Heart right ventricle (tissue), 16 donors: Measurements from ENCODE around the gene CEP170B. TPM values are rescaled to one million over a fixed set of nuclear protein-coding genes. Genes with fewer than 3 reads are reported as not detected.

ENCODE experiments used
- ATAC-seq, 8 donors: fragments of 200-7000 bp; cut with Tn5 transposase; one replicate each; pipeline ENCODE4 v1.9.1; 2020; ENCODE audit warnings: mild to moderate bottlenecking in 8 of 8, moderate library complexity in 8 of 8, moderate number of reproducible peaks in 1 of 8
- DNase-seq, 2 donors: peaks; one replicate each; pipeline ENCODE4 v3.0.0-alpha.2; 2020
- H3K27ac ChIP-seq, 10 donors: fragments of 200-600 bp; sonication (generic) in 2 of 10; one replicate each; pipeline versions ENCODE4 v1.5.0 to v1.8.0; 2020 to 2022; ENCODE audit warnings: mild to moderate bottlenecking in 3 of 10
- H3K27me3 ChIP-seq, 7 donors: fragments of 200-600 bp; one replicate each; pipeline ENCODE4 v1.8.0; 2021 to 2022; ENCODE audit warnings: mild to moderate bottlenecking in 2 of 7
- H3K36me3 ChIP-seq, 9 donors: fragments of 200-600 bp; sonication (generic) in 1 of 9; one replicate each; pipeline versions ENCODE4 v1.5.0 to v1.8.0; 2020 to 2022; ENCODE audit warnings: mild to moderate bottlenecking in 2 of 9
- H3K4me1 ChIP-seq, 9 donors: fragments of 200-600 bp; sonication (generic) in 1 of 9; one replicate each; pipeline versions ENCODE4 v1.5.0 to v1.8.0; 2020 to 2022; ENCODE audit warnings: mild to moderate bottlenecking in 4 of 9
- H3K4me3 ChIP-seq, 10 donors: fragments of 200-600 bp; sonication (generic) in 2 of 10; one replicate each; pipeline versions ENCODE4 v1.5.0 to v1.8.0; 2020 to 2022; ENCODE audit warnings: mild to moderate bottlenecking in 7 of 10, moderate library complexity in 2 of 10
- H3K9me3 ChIP-seq, 11 donors: fragments of 200-600 bp in 10 of 11; sonication (generic) in 2 of 11; one replicate each; pipeline versions ENCODE4 v1.5.0 to v1.8.0; 2013 to 2022; ENCODE audit warnings: mild to moderate bottlenecking in 2 of 11, control low read depth in 1 of 11, moderate library complexity in 1 of 11
- WGBS, 2 donors: extraction: QIAGEN DNeasy Blood & Tissue Kit; methylation state at CpG; one replicate each; pipeline ENCODE4 v1.1.7; 2013; ENCODE audit warnings: inconsistent platforms in 1 of 2; 5-methylcytosine and 5-hydroxymethylcytosine counted together
- intact Hi-C, 10 donors: fragments of 100-400 bp; cut with DNase I; formaldehyde crosslinking; loops; one replicate each; pipeline versions ENCODE4 v1.11.1 to v1.14.2; 2022
- polyA plus RNA-seq, 2 donors: library from polyadenylated mRNA; stranded (reverse); fragments of 200-250 nt; gene quantifications; one replicate each; pipeline ENCODE4 v1.2.3, GENCODE V29; 2013
- total RNA-seq, 10 donors: library from RNA; stranded (reverse); fragmentation: NEBNext Ultra II Directional in 3 of 10; extraction: Animal tissue kit (Norgen Biotek cat#: 25700) in 3 of 10; gene quantifications; one replicate each; pipeline versions ENCODE4 v1.2.1 to v1.2.4, GENCODE V29; 2021 to 2023
- TF ChIP-seq, protein P1 (sequence below), 9 donors: fragments of 200-600 bp; sonication (generic) in 2 of 9; IDR thresholded peaks; one replicate each; pipeline versions ENCODE4 v1.5.0 to v1.8.0; 2021 to 2022; ENCODE audit warnings: antibody characterized with exemption in 9 of 9, mild to moderate bottlenecking in 5 of 9, moderate library complexity in 1 of 9
- donor health status: Arrhythmogenic right ventricular cardiomyopathy.
- donor health status: ischemic (EF 13 %, LVEDD 7.1; RV severe dilation, severe dysfunction).
- donor health status: healthy with polysubstance abuse.
- donor health status: DM: no; HTN: yes; CAD: no.
- donor health status: DM: no; HTN: no; CAD: no.
- donor health status: ischemic (EF 25% LVEDD 6.9; RV normal size, moderate dysfunction).
- donor health status: ischemic (EF 25% LVEDD 5.7; RV mildly dilated, moderate dysfunction).
- donor health status: healthy.
- donor health status: DM: yes; HTN: yes; CAD: no.
- donor health status: Ischemic cardiomyopathy.
- donor health status: ischemic (EF 35%, LVEDD 5.7; RV mildly dilated, moderate dysfunction).
- donor health status: nonischemic (EF 11% LVEDD 7.7; RV severe dilation, severe dysfunction).
- donor health status: DM: yes; HTN: yes; CAD: no.
- donor health status: PGD.
- donor health status: ischemic (EF 29% LVEDD 5.4; RV normal size, mild dysfunction).
- donor health status: nonischemic (EF 23%, LVEDD 6.1; RV moderate dilation, normal function).

Gene CEP170B
- total and polyA plus RNA-seq, 12 donors = 6.8 to 13.6 (median 11.8) TPM

- no peak overlapping the region for H3K27ac ChIP-seq
- peaks cover 0 to 19% (median 0%) of the 10 kb centered on the region in 9 donors for H3K4me1 ChIP-seq
- peaks cover 0 to 33% (median 0%) of the 10 kb centered on the region in 9 donors for H3K36me3 ChIP-seq
- no peak overlapping the region for H3K4me3 ChIP-seq
- H3K9me3 ChIP-seq = no peaks in the 10 kb centered on the region
- DNase-seq = peak in 1 of 2 donors; percentile 7
- TF ChIP-seq, protein P1, sequence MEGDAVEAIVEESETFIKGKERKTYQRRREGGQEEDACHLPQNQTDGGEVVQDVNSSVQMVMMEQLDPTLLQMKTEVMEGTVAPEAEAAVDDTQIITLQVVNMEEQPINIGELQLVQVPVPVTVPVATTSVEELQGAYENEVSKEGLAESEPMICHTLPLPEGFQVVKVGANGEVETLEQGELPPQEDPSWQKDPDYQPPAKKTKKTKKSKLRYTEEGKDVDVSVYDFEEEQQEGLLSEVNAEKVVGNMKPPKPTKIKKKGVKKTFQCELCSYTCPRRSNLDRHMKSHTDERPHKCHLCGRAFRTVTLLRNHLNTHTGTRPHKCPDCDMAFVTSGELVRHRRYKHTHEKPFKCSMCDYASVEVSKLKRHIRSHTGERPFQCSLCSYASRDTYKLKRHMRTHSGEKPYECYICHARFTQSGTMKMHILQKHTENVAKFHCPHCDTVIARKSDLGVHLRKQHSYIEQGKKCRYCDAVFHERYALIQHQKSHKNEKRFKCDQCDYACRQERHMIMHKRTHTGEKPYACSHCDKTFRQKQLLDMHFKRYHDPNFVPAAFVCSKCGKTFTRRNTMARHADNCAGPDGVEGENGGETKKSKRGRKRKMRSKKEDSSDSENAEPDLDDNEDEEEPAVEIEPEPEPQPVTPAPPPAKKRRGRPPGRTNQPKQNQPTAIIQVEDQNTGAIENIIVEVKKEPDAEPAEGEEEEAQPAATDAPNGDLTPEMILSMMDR (IDR thresholded peaks at IDR 0.05) = no peak
- H3K27me3 ChIP-seq = no peaks in the 10 kb centered on the region
- intact Hi-C loops = no loop called here
- no peak for ATAC-seq
- 73 to 81% methylated on average over 29 to 30 of the region's 30 CpGs for WGBS, 2 donors
These were observed 12.9 kb downstream of the CEP170B start for GRCh38 chr14:104877806-104878550.

- Histone ChIP-seq H3K27ac (no peak overlapping the region), H3K9me3 (no peaks in the 10 kb centered on the region), H3K27me3 (no peaks in the 10 kb centered on the region), H3K36me3 (peaks cover 0 to 35% (median 0%) of the 10 kb centered on the region in 9 donors), H3K4me1 (peaks cover 0 to 13% (median 0%) of the 10 kb centered on the region in 9 donors), H3K4me3 (no peak overlapping the region)
- intact Hi-C loops = no loop called here
- TF ChIP-seq, protein P1 (IDR thresholded peaks at IDR 0.05) = no peak
- ATAC-seq = no peak
- 94 to 96% methylated on average over 14 of the region's 14 CpGs for WGBS, 2 donors
- peak in 1 of 2 donors; percentile 4 for DNase-seq
These were observed 13.5 kb downstream of the CEP170B start for GRCh38 chr14:104878582-104878981.

DNA sequence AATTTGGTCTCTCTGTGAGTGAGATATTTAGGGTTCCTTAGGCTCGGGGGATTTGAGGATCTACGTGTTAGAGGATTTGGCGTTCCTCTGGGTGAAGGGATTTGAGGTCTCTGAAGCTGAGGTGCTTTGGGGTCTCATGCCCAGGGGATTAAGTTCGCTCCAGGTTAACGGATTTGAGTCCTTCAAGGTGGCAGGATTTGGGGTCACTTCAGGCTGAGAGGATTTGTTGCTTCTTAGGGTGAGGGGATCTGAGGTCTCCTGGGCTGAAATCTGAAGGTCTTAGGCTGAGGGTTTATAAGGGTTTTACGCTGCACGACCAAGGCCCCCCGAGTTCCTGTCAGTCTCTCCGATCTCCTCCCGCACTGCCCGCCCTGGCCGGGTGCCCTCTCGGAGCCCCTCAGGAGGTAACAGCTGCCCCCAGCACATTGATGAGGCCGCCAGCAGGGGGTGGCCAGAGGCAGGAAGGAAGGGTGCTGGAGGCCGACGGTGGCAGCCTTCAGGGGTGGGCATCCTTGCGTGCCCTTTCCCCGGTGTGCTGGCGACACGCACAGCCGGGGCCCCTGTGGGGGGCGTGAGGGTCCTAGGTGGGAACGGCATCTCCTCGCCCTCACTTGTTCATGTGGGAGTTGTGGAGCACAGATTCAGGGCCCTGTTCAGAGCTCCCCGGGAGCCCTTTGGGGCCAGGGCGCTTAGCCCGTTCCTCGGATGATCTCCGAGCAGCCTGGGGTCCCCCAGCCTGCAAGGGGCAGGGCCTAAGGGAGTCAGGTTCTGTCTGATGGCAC, 14.3 kb downstream of the CEP170B start:
- Histone ChIP-seq H3K9me3 (no peaks in the 10 kb centered on the region), H3K36me3 (peaks cover 0 to 43% (median 0%) of the 10 kb centered on the region in 9 donors), H3K27ac (no peak overlapping the region), H3K27me3 (no peaks in the 10 kb centered on the region), H3K4me1 (peaks cover 0 to 13% (median 0%) of the 10 kb centered on the region in 9 donors), H3K4me3 (no peak overlapping the region)
- intact Hi-C loops = no loop called here
- DNase-seq = no peak
- WGBS, 2 donors = 87 to 88% methylated on average over 29 of the region's 29 CpGs
- ATAC-seq = no peak
- TF ChIP-seq, protein P1 (IDR thresholded peaks at IDR 0.05) = no peak

GRCh38 chr14:104879983-104880565, 15.0 kb downstream of the CEP170B start:
- WGBS, 2 donors = 94 to 97% methylated on average over 15 of the region's 15 CpGs
- Histone ChIP-seq H3K36me3 (peaks cover 0 to 45% (median 0%) of the 10 kb centered on the region in 9 donors), H3K4me3 (no peak overlapping the region), H3K27ac (no peak overlapping the region), H3K27me3 (no peaks in the 10 kb centered on the region), H3K4me1 (peaks cover 0 to 13% (median 0%) of the 10 kb centered on the region in 9 donors), H3K9me3 (no peaks in the 10 kb centered on the region)
- TF ChIP-seq, protein P1 (IDR thresholded peaks at IDR 0.05) = no peak
- intact Hi-C loops = no loop called here
- no peak for ATAC-seq
- peak in 1 of 2 donors; percentile 9 for DNase-seq
